Ishikawa (cell line): ENCODE results near the gene CDKN2B-AS1.

Experiments used
- CEBPB ChIP-seq: IDR thresholded peaks from 2 replicates; pipeline ENCODE4 v1.6.1; 2012
- CREB1 ChIP-seq: IDR thresholded peaks from 2 replicates; pipeline ENCODE4 v1.6.1; 2012; ENCODE audit warnings: low read depth
- EGR1 ChIP-seq: IDR thresholded peaks from 2 replicates; pipeline ENCODE4 v1.6.1; 2012
- EP300 ChIP-seq: IDR thresholded peaks from 2 replicates; pipeline ENCODE4 v1.6.1; 2012; ENCODE audit warnings: borderline replicate concordance
- FOXM1 ChIP-seq: IDR thresholded peaks from 2 replicates; pipeline ENCODE4 v1.6.1; 2012; ENCODE audit warnings: low read depth, borderline replicate concordance
- NFIC ChIP-seq: IDR thresholded peaks from 2 replicates; pipeline ENCODE4 v1.6.1; 2012
- RAD21 ChIP-seq: IDR thresholded peaks from 2 replicates; pipeline ENCODE4 v1.6.1; 2012; ENCODE audit warnings: low read depth
- REST ChIP-seq: IDR thresholded peaks from 2 replicates; pipeline ENCODE4 v1.6.1; 2012; ENCODE audit warnings: low read depth, mild to moderate bottlenecking
- TAF1 ChIP-seq: IDR thresholded peaks from 2 replicates; pipeline ENCODE4 v1.6.1; 2012; ENCODE audit warnings: low read depth, mild to moderate bottlenecking
- TCF12 ChIP-seq: IDR thresholded peaks from 2 replicates; pipeline ENCODE4 v1.6.1; 2012; ENCODE audit warnings: low read depth
- TEAD4 ChIP-seq: IDR thresholded peaks from 2 replicates; pipeline ENCODE4 v1.6.1; 2012
- USF1 ChIP-seq: IDR thresholded peaks from 2 replicates; pipeline ENCODE4 v1.6.1; 2012
- YY1 ChIP-seq: IDR thresholded peaks from 2 replicates; pipeline ENCODE4 v1.6.1; 2012; ENCODE audit warnings: low read depth
- ZBTB7A ChIP-seq: IDR thresholded peaks from 2 replicates; pipeline ENCODE4 v1.6.1; 2012; ENCODE audit warnings: low read depth
- TF ChIP-seq, protein P1 (sequence below): IDR thresholded peaks from 2 replicates; pipeline ENCODE4 v1.6.1; 2012

CDKN2B-AS1 gene

DNA sequence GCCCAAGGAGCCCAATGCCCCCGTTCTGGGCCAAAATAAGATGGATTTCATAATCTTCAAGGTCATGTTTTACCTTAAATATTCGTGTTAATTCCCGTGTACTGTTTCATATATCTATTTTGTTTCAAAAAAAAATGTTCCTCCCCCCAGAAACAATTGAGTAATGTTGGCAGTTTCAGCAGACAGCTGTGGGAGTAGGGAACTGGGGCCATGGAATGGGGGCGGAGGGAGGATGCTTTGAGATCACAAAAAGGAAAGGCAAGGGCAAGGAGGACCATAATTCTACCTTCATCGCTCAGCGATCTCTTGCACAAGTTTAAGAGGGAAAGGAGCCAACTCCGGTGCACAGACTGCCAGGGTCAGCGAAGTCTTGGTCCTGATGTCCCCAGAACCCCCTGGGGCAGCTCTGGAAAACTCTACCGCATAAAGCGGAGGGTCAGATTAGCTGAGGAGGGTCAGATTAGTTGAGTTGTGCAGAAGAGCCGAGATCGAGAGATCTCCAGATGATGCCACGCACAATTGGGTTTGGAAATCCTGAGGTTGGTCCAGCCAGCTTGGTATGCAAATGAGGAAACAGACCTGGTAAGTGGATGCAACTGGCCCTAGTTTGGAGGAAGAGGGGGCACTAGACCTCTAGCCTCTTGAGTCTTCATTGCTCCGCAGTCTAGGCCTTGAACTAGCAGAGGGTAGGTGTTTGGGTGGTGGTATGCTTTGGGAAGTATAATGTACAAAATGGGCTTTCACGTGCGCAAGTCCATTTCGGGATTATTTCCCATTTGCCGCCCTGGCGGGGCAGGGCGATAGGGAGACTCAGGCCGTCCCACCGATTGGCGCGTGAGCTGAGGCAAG is 24.4 kb upstream of the CDKN2B-AS1 start:
- TF ChIP-seq YY1: no peak

DNA sequence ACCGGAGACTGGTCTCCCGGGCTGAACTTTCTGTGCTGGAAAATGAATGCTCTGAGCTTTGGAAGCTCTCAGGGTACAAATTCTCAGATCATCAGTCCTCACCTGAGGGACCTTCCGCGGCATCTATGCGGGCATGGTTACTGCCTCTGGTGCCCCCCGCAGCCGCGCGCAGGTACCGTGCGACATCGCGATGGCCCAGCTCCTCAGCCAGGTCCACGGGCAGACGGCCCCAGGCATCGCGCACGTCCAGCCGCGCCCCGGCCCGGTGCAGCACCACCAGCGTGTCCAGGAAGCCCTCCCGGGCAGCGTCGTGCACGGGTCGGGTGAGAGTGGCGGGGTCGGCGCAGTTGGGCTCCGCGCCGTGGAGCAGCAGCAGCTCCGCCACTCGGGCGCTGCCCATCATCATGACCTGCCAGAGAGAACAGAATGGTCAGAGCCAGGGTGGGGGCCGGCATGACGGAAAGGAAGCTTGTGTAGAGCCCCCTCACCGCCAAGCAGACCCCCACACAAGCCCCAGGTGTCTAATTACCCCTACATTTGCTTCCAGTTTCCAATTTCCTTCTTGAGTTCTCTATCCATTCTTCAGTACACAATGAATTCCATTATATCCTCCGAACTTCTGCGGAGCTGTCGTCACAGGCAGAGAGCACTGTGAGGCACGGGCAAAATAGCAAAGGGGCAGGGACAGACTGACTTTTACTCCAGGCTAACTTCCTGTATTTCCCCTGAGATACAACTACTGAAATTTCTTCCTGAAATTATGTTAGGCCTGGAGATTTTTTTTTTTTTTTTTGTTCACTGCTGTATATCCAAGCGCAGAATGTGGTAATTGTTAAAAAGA is 23.6 kb upstream of the CDKN2B-AS1 start:
- no peak for TF ChIP-seq EGR1
- TF ChIP-seq EP300: no peak
- TF ChIP-seq USF1: no peak
- no peak for TF ChIP-seq CREB1
- TF ChIP-seq YY1: no peak
- TF ChIP-seq RAD21: no peak
- no peak for TF ChIP-seq CEBPB
- no peak for TF ChIP-seq TEAD4
- TF ChIP-seq TAF1: no peak
- no peak for TF ChIP-seq ZBTB7A
- TF ChIP-seq REST: no peak
- no peak for TF ChIP-seq TCF12
- no peak for TF ChIP-seq NFIC
- TF ChIP-seq, protein P1, sequence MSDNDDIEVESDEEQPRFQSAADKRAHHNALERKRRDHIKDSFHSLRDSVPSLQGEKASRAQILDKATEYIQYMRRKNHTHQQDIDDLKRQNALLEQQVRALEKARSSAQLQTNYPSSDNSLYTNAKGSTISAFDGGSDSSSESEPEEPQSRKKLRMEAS: no peak

DNA sequence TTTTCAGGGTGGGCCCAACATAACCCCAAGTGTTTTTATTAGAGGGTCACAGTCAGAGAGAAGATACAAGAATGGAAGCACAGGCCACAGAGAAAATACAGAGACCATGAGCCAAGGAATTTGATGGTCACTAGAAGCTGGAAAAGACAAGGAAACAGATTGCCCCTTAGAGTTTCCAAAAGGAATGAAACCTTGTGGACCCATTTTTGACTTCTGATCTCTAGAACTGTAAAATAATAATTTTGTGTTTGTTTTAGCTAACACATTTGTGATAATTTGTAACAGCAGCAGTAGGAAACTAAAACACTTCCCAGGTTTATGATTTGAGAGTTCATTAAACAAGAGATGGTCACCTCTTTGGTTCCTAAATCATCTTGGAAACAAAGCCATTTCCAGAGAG is 22.2 kb upstream of the CDKN2B-AS1 start:
- TF ChIP-seq TAF1: no peak
- TF ChIP-seq FOXM1: no peak
- TF ChIP-seq REST: no peak
- TF ChIP-seq EP300: no peak

DNA sequence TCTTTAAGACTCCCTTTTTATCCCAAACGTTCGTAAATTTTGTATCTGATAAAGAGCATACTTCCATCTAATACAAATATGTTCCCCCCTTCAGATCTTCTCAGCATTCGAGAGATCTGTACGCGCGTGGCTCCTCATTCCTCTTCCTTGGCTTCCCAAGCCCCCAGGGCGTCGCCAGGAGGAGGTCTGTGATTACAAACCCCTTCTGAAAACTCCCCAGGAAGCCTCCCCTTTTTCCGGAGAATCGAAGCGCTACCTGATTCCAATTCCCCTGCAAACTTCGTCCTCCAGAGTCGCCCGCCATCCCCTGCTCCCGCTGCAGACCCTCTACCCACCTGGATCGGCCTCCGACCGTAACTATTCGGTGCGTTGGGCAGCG is 20.3 kb upstream of the CDKN2B-AS1 start:
- no peak for TF ChIP-seq YY1
- no peak for TF ChIP-seq TEAD4
- no peak for TF ChIP-seq CEBPB
- no peak for TF ChIP-seq USF1
- no peak for TF ChIP-seq EGR1
- no peak for TF ChIP-seq REST
- no peak for TF ChIP-seq ZBTB7A
- no peak for TF ChIP-seq EP300
- TF ChIP-seq TCF12: no peak
- no peak for TF ChIP-seq NFIC
- no peak for TF ChIP-seq TAF1
- TF ChIP-seq CREB1: no peak
- TF ChIP-seq RAD21: no peak
